DND-41 (cell line): Measurements from ENCODE around the gene ORMDL2.
"Not testable (repeated sequence)": the region's sequence is repeated elsewhere in the genome, so short reads cannot be mapped to it uniquely, and the experiment has no call there.

Source experiments
- ATAC-seq: fragments of 200-7000 bp; cut with Tn5 transposase; 3 replicates; pipeline ENCODE4 v1.9.1; 2021; ENCODE audit warnings: low read depth; ENCODE audit not compliant: insufficient read depth
- DNase-seq: peaks from one replicate; pipeline ENCODE4 v3.0.0-alpha.2; 2020
- H2AFZ ChIP-seq: 2 replicates; pipeline ENCODE4 v1.6.0; 2012; ENCODE audit warnings: low read depth, low read length
- H3K27ac ChIP-seq: 2 replicates; pipeline ENCODE4 v1.5.1; 2012; ENCODE audit warnings: low read length, inconsistent platforms
- H3K27me3 ChIP-seq: fragments of 200-600 bp; sonication (generic); 2 replicates; pipeline ENCODE4 v1.6.0; 2012; ENCODE audit warnings: low read length, mild to moderate bottlenecking, inconsistent platforms; ENCODE audit not compliant: insufficient read depth, poor library complexity
- H3K36me3 ChIP-seq: 2 replicates; pipeline ENCODE4 v1.5.1; 2012; ENCODE audit warnings: low read length, inconsistent platforms; ENCODE audit not compliant: insufficient read depth
- H3K4me1 ChIP-seq: 2 replicates; pipeline ENCODE4 v1.5.1; 2012; ENCODE audit warnings: mild to moderate bottlenecking, low read length; ENCODE audit not compliant: insufficient read depth
- H3K4me2 ChIP-seq: 2 replicates; pipeline ENCODE4 v1.6.0; 2012; ENCODE audit warnings: mild to moderate bottlenecking, moderate library complexity, low read length, inconsistent platforms; ENCODE audit not compliant: insufficient read depth
- H3K4me3 ChIP-seq, 2 experiments: fragments of 200-600 bp in 1 of 2; shearing (Covaris generic) in 1 of 2; 2 replicates each; pipeline ENCODE4 v1.5.1; 2012 to 2016; ENCODE audit warnings: inconsistent platforms in 2 of 2, low read length in 2 of 2, mild to moderate bottlenecking in 2 of 2, low read depth in 1 of 2, moderate library complexity in 1 of 2
- H3K79me2 ChIP-seq: 2 replicates; pipeline ENCODE4 v1.6.0; 2012; ENCODE audit warnings: low read length, inconsistent platforms; ENCODE audit not compliant: insufficient read depth
- H3K9ac ChIP-seq: 2 replicates; pipeline ENCODE4 v1.6.0; 2012; ENCODE audit warnings: low read depth, mild to moderate bottlenecking, inconsistent platforms, low read length, moderate library complexity
- H3K9me3 ChIP-seq: 2 replicates; pipeline ENCODE4 v1.5.1; 2012; ENCODE audit warnings: low read length, moderate library complexity, mild to moderate bottlenecking, inconsistent platforms; ENCODE audit not compliant: insufficient read depth, severe bottlenecking
- H4K20me1 ChIP-seq: 2 replicates; pipeline ENCODE4 v1.6.0; 2012; ENCODE audit warnings: low read length; ENCODE audit not compliant: insufficient read depth
- CTCF ChIP-seq: IDR thresholded peaks from 2 replicates; pipeline ENCODE4 v1.5.1; 2012; ENCODE audit warnings: borderline replicate concordance, low read length, moderate library complexity, mild to moderate bottlenecking; ENCODE audit not compliant: poor library complexity, severe bottlenecking; ENCODE audit errors: extremely low read depth
- EZH2 ChIP-seq: IDR thresholded peaks from 3 replicates; pipeline ENCODE4 v1.6.1; 2012; ENCODE audit warnings: borderline replicate concordance, low read depth, mild to moderate bottlenecking, moderate library complexity, low read length, inconsistent platforms; ENCODE audit not compliant: severe bottlenecking

ORMDL2 gene

GRCh38 chr12:55861871-55862270 is 44.0 kb downstream of the ORMDL2 start:
- no peaks in the 10 kb centered on the region for H4K20me1 ChIP-seq
- TF ChIP-seq CTCF, result no peak
- TF ChIP-seq EZH2, result no peak
- no peaks in the 10 kb centered on the region for H3K36me3 ChIP-seq
- no peaks in the 10 kb centered on the region for H3K27me3 ChIP-seq
- no peaks in the 10 kb centered on the region for H3K4me1 ChIP-seq
- H3K27ac ChIP-seq, result no peak overlapping the region
- H3K4me3 ChIP-seq, result no peak overlapping the region
- H3K9me3 ChIP-seq, result no peaks in the 10 kb centered on the region
- ATAC-seq (no peak), DNase-seq (no peak)
- no peaks in the 10 kb centered on the region for H3K79me2 ChIP-seq
- no peak overlapping the region for H2AFZ ChIP-seq
- H3K4me2 ChIP-seq, result no peak overlapping the region
- H3K9ac ChIP-seq, result no peak overlapping the region

GRCh38 chr12:55862286-55862685 is 44.4 kb downstream of the ORMDL2 start:
- H4K20me1 ChIP-seq, result no peaks in the 10 kb centered on the region
- no peaks in the 10 kb centered on the region for H3K9me3 ChIP-seq
- H2AFZ ChIP-seq, result no peak overlapping the region
- H3K4me3 ChIP-seq, result no peak overlapping the region
- ATAC-seq (no peak), DNase-seq (no peak)
- no peaks in the 10 kb centered on the region for H3K27me3 ChIP-seq
- TF ChIP-seq CTCF, result no peak
- no peak for TF ChIP-seq EZH2
- H3K4me1 ChIP-seq, result no peaks in the 10 kb centered on the region
- no peaks in the 10 kb centered on the region for H3K36me3 ChIP-seq
- H3K27ac ChIP-seq, result no peak overlapping the region
- no peak overlapping the region for H3K4me2 ChIP-seq
- no peaks in the 10 kb centered on the region for H3K79me2 ChIP-seq
- H3K9ac ChIP-seq, result no peak overlapping the region

- not testable (repeated sequence) for H3K4me2 ChIP-seq, H3K9ac ChIP-seq, H2AFZ ChIP-seq, H3K36me3 ChIP-seq, H3K9me3 ChIP-seq, DNase-seq, H3K4me1 ChIP-seq, H4K20me1 ChIP-seq, H3K79me2 ChIP-seq, ATAC-seq, H3K27me3 ChIP-seq, H3K27ac ChIP-seq, H3K4me3 ChIP-seq
These were observed 45.1 kb downstream of the ORMDL2 start for GRCh38 chr12:55862931-55863330.

GRCh38 chr12:55865327-55865726 is 47.5 kb downstream of the ORMDL2 start:
- no peaks in the 10 kb centered on the region for H3K36me3 ChIP-seq
- no peak overlapping the region for H3K4me3 ChIP-seq
- DNase-seq (no peak), ATAC-seq (no peak)
- H3K79me2 ChIP-seq, result no peaks in the 10 kb centered on the region
- no peaks in the 10 kb centered on the region for H3K4me1 ChIP-seq
- TF ChIP-seq EZH2, result no peak
- no peak for TF ChIP-seq CTCF
- no peaks in the 10 kb centered on the region for H4K20me1 ChIP-seq
- H3K9me3 ChIP-seq, result no peaks in the 10 kb centered on the region
- H3K4me2 ChIP-seq, result no peak overlapping the region
- H2AFZ ChIP-seq, result no peak overlapping the region
- H3K27me3 ChIP-seq, result no peaks in the 10 kb centered on the region
- no peak overlapping the region for H3K27ac ChIP-seq
- H3K9ac ChIP-seq, result no peak overlapping the region

- not testable (repeated sequence) for H3K27me3 ChIP-seq, H3K79me2 ChIP-seq, H3K4me1 ChIP-seq, H3K36me3 ChIP-seq, ATAC-seq, DNase-seq, H4K20me1 ChIP-seq, H3K4me2 ChIP-seq, H3K27ac ChIP-seq, H3K4me3 ChIP-seq, H3K9ac ChIP-seq, H3K9me3 ChIP-seq, H2AFZ ChIP-seq
These were observed 48.7 kb downstream of the ORMDL2 start for GRCh38 chr12:55866454-55867004.
